Right forelimb (tissue), 1 donor: Measurements from ENCODE around the gene AKAP9.
"Not testable (repeated sequence)": the region's sequence is repeated elsewhere in the genome, so short reads cannot be mapped to it uniquely, and the experiment has no call there.

Experiments
- DNase-seq: peaks from one replicate; pipeline ENCODE4 v3.0.0-alpha.2; 2018

The AKAP9 gene

DNA sequence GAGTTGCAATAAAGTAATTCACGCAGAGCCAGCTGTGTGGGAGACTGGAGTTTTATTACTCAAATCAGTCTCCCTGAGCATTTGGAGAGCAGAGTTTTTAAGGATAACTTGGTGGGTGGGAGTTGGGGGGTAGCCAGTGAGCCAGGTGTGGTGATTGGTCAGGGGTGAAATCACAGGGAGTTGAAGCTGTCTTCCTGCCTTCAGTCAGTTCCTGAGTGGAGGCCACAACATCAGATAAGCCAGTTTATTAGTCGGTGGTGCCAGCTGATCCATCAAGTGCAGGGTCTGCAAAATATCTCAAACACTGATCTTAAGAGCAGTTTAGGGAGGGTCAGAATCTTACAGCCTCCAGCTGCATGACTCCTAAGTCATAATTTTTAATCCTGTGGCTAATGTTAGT lies 196.9 kb downstream of the AKAP9 start:
- DNase-seq = no peak

GRCh38 chr7:92141161-92141560 lies 200.5 kb downstream of the AKAP9 start:
- no peak for DNase-seq

DNA sequence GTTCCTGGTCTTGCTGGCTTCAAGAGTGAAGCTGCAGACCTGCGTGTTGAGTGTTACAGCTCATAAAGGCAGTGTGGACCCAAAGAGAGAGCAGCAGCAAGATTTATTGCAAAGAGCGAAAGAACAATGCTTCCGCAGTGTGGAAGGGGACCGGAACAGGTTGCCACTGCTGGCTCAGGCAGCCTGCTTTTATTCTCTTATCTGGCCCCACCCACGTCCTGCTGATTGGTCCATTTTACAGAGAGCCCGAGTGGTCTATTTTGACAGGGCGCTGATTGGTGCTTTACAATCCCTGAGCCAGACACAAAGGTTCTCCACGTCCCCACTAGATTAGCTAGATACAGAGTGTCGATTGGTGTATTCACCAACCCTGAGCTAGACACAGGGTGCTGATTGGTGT lies 202.1 kb downstream of the AKAP9 start:
- not testable (repeated sequence) for DNase-seq

- not testable (repeated sequence) for DNase-seq
Observed at GRCh38 chr7:92143192-92143880, 202.7 kb downstream of the AKAP9 start.

- no peak for DNase-seq
Observed at GRCh38 chr7:92149736-92150239, 209.1 kb downstream of the AKAP9 start.

DNA sequence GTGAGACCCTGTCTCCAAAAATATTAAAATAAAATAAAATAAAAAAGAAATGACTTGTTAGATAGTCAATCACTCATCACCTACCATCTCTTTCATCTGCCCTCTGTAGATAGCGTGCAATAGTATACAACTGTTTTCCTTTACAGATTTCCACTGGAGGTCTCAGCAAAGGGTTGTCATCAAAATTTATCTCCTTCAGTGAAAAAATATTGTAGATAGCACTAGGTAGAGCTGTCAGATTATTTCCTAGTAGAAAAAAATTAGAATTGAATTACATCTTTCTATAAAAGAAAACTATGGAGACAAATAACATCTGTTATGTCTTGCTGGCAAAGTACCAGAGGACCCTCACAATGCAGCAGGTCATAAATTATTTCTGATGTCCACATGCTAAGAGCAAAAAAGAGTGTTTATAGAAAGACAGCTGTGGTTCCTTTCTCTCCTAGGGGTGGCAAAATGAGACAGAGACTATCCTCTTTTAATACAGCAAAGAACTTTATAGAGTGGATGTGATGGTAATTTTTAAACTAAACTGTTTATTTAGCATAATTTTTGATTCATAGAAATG lies 209.9 kb downstream of the AKAP9 start:
- DNase-seq = no peak

DNA sequence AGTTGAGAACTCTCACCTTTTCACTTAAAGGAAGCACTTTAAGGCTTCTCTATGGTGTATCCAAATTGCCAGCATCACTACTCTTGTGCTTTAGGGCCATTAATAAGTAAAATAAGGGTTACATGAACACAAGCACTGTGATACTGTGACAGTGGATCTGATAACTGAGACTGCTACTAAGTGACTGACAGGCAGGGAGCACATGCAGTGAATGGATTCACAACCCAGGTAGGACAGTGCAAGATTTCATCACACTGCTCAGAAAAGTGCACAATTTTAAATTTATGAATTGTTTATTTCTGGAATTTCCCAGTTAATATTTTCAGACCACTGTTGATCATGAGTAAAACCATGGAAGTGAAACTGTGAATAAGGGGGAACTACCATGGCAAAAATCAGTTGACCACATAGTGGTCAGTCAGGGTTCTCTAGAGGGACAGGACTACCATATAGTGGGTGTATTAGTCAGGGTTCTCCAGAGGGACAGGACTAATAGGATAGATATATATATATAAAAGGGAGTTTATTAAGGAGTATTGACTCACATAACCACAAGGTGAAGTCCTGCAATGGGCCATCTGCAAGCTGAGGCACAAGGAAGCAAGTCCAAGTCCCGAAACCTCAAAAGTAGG lies 214.6 kb downstream of the AKAP9 start:
- no peak for DNase-seq

DNA sequence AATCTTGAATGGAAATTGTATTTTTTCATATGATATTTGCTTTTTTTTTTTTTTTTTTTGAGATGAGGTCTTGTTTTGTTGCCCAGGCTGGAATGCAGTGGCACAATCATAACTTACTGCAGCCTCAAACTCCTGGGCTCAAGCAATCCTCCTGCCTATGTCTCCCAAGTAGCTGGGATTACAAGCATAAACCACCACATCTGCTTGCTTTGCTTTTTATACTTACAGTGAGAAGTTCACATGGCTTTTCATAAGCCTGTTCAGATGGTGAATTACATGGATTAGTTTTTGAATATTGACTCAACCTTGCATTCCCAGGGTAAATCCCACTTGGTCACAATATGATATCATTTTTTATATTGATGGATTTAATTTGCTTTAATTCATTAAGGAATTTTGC lies 216.3 kb downstream of the AKAP9 start:
- no peak for DNase-seq

DNA sequence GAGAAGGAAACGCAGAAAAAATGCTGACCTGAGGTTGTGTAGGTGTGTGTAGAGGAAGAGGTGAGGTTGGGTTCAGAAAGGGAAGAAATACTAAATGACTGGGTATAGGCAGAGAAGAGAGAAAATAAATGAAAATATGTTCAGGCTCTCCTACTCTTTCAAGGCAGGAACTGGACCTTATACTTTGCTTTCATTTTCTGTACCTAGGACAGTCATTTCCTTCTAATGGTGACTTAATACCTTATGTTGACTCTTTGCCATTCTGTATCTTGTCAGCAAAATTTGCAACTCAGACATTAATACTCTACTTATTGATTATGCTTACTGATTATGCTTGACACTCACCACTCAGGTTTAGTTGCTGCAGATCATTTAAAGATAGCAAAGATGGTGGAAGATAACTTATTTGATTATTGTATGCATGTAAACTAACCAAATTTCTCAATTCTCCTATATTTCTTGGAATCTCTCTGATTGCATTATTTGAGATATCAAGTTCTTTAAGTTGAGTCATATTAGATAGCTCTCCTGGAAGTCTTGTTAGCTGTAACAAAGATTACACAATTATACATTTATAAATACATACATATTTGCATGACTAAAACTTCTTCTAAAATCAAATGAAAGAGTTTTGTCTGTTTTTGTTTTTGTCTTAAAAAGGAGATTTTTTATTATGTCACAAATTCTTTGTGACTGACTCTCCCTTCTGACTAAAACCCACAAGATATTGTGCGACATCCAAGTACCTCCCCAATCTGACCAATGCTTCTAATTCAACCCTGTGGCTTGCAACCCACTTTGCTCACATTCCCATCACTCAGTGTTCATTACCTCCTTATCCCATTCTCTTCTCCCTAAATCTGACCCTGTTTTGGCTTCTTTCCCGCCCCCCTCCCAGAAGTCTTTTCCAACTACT lies 218.3 kb downstream of the AKAP9 start:
- no peak for DNase-seq
